GM21526 (cell line): ENCODE results near the gene PIP5K1C.
"Not testable (repeated sequence)": the region's sequence is repeated elsewhere in the genome, so short reads cannot be mapped to it uniquely, and the experiment has no call there.

Source experiments
- ATAC-seq: cut with Tn5 transposase; IDR thresholded peaks from one replicate; pipeline ENCODE4 v1.9.1; 2021; ENCODE audit warnings: moderate library complexity; ENCODE audit not compliant: unreplicated experiment, low FRiP score

PIP5K1C gene

GRCh38 chr19:3647102-3647501, 53.2 kb downstream of the PIP5K1C start:
- ATAC-seq, result not testable (repeated sequence)

- no peak for ATAC-seq
Observed at GRCh38 chr19:3646336-3647092, 53.8 kb downstream of the PIP5K1C start.

DNA sequence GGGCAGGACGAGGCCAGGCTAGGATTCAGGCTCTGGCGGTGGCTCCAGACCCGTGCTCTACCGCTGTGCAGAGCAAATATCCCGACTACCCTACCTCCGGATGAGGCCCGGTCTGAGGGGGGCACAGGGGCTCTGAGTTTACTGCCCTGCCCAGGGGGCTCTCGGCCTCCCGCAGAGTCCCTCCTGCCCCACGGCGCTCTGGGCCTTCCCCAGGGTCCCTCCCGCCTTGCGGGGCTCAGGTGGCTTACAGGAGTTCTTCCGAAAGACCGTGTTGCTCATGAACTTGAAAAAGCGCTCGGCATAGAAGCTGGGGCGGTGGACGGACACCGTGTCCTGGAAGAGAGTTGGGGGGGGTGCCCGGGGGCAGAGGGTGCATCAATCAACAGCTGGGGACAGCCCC, 54.5 kb downstream of the PIP5K1C start:
- ATAC-seq, result no peak

GRCh38 chr19:3645067-3645396, 55.2 kb downstream of the PIP5K1C start:
- no peak for ATAC-seq

DNA sequence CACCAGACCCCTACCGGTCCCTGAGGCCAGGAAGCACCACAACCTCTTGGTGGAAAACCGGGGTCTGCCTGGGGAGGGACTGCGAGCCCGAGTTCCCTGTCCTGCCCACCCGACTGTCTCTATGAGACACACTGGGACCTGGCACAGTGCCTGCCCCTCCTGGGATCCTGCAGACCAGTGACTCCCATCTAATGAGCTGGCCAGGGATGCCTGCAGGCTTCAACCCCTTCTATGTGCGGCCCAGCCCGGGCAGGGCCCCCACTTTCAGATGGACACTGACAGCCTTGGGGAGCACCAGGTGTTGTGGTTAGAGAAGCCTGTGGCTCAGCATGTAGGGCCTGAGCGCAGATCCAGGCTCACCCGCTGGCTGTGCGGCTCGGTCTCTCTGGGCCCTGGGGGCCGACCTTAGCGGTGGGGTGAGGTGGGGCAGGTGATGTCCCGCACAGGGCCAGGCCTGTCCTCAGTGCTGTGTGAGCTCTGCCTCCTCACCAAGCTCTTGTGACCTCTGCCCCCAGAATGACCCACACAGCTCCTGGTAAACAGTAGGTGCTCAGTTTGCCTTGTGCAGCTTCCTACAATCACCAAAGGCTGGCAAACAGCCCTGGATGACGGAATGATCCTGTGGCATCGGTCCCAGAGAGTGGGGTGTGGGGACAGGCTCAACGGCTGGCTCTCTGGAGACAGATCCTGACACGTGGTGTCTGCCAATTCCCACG, 55.8 kb downstream of the PIP5K1C start:
- no peak for ATAC-seq

- no peak for ATAC-seq
Observed at GRCh38 chr19:3643674-3644313, 56.5 kb downstream of the PIP5K1C start.

DNA sequence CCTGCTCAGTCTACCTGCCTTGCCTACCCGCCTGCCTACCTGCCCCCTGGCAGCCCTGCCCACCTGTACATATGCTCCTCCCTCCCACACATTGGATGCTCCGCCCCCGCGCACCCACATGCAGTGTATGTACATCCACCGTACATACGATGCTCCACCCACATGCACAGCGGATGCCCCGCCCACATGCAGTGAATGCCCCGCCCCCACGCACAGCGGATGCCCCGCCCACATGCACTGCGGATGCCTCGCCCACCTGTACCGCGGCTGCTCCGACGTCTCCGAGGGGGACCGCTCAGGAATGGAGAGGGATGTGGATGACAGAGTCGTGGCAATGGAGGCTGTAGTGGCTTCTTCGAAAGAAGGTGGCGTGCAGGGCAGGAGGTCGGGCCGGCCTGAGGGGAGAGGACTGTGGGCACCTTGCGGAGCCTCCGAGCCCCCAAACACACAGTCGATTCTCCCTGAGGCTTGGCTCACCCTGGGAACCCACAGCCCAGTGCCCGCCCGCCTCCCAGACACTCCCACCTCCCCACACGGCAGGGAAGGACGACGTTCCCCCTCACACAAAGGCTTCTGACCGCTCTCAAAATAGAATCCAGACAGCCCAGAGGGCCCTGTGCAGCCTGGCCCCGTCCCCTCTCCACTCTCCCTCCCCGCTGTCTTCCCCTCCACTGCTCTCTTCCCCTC, 57.1 kb downstream of the PIP5K1C start:
- ATAC-seq, result no peak

DNA sequence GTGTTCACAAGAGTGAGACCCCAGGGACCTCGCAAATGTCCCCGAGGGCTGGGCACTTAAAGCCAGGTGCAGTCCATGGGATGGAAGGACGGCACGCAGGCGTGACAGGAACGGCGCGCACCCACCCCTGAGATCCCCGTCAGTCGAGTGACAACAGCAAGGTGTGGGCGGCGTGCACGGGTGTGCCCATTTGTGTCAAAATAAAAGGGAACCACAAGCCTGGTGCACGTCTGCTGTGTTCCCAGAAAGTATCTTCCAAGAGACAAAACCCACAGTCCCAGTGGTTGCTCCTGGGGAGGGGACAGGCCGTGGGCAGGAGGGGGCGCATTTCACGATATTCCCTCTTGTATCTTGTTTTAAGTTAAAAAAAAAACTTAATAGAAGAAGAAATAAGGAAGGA, 58.0 kb downstream of the PIP5K1C start:
- no peak for ATAC-seq

- no peak for ATAC-seq
Observed at GRCh38 chr19:3641515-3642269, 58.6 kb downstream of the PIP5K1C start.

GRCh38 chr19:3639479-3639878, 60.8 kb downstream of the PIP5K1C start:
- ATAC-seq, result no peak

DNA sequence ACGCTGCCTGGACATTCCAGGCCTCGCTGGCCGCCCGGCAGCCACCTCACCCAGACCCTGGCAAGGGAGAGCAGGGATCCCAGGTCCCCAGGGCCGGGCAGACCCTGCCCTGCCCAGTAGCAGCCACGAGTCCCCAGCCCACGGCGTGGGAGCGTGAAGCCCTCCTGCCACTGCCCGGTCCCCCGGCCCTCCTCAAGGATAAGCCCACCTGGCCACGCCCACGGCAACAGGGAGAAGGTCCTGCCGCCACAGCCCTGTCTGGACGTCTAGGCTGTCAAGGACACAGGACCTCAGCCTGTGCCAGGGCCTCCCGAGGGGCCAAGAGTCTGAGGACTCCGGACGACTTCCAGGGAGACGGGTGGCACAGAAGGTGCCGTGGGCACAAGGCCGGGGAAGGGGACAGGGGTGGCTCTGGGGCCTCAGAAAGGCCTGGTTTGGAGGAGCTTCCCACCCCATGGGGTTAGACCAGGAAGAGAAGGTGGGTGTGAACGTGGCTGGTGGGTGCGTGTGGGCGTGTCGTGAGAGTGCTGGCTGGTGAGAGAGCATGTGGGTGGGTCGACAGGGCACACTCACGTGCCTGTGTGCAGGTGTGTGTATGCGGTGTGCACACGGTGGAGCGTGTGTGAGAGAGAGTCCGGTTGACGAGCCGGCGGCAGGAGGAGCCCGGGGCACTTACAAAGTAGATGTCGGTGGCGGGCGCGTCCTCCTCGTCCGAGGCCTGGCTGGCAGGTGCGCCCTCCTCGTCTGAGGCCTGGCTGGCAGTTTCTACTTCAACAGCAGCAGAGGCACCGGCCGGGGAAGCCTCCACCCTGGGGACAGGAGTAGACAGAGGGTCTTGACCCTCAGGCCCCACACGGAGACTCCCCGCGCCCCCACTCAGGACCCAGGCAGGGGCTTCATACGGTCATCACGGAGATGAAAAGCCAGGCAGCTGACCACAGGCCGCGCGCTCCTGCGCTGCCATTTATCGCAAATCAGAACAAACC, 61.8 kb downstream of the PIP5K1C start:
- ATAC-seq, result no peak

DNA sequence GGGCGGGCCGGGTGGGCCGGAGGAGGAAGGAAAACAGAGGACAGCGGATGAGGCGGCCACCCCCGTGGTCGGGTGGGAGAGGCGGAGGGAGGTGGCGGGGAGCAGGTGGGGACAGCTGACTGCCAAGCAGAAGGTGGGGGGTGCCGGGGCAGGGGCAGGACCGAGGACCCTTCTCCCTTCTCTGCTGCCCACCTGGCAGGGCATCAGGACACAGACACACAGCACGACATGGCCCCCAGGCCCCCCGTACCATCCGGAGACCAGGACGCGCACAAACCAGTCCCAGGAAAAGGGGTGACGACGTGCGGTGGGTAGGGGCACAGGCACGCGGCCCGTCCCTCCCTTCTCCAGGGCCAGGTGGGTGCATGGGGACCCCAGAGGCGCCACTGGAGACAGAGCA, 62.6 kb downstream of the PIP5K1C start:
- ATAC-seq, result no peak

GRCh38 chr19:3636962-3637361, 63.3 kb downstream of the PIP5K1C start:
- ATAC-seq, result no peak

- no peak for ATAC-seq
Observed at GRCh38 chr19:3636506-3636905, 63.8 kb downstream of the PIP5K1C start.

GRCh38 chr19:3634496-3635045, 65.7 kb downstream of the PIP5K1C start:
- ATAC-seq, result no peak

GRCh38 chr19:3633559-3633988, 66.7 kb downstream of the PIP5K1C start:
- ATAC-seq, result no peak

DNA sequence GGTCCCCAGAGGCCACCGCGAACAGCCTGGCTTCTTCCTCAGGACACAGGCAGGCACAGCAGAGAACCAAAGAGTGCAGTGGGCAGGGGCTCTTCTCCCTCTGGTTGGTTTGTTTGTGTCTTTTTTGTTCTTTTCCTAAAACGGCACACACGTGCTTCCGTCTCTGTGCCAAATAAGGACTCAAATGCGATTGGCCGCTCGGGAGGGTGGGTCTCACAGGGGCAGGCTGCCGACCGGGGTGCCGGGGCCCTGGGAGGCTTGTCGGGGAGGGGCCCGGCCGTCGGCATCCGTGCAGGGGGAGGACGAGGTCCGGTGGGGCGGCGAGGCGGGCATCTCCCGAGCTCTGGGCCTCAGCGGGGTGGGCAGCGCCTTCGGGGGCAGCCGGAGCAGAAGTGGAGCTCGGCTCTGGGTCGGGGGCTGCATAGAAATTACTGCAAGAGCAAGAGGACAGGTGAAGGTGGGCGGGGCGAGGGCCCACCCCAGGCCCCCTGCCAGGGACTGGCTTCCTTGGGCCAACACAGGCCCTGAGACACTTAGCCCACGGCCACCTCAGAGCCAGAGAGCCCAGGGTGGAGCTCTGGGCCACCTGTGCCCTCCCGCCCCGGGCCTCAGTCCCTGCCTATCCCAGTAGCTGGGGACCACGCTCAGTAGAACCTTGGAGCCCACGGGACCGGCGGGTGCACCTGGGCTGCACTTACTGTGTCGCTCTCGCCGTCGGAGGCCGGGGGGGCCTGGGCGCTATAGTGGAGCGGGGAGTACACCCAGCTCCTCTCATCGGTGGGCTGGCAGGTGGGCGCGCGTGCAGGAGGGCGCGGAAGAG, 67.3 kb downstream of the PIP5K1C start:
- ATAC-seq, result no peak

DNA sequence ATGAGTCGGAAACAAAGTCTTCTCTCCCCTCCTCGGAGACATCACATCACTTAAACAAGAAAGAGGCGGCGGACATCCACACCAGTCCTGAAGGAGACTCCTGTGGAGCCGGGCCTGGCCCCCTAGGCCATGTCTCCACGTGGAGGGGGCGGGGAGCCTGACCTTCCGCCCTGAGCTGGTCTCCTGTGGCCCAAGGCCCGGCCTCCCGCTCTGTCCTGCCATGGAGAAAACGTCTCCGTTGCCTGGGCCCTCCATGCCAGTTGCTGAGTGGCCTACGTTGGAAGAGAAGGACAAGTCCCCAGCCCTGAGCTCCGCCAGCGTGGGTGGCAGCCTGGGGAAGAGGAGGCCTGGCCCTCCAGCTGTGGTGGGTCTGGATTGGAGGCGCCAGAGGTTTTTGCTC, 68.2 kb downstream of the PIP5K1C start:
- no peak for ATAC-seq
